AG08395 (cell line): ENCODE data around the gene TRPT1.
A peak's percentile ranks its signal among the peaks of the same experiment; 100 is the strongest.

Experiments used
- DNase-seq: peaks from one replicate; pipeline ENCODE4 v3.0.0; 2012; ENCODE audit warnings: mixed read lengths, low spot score

The TRPT1 gene

DNA sequence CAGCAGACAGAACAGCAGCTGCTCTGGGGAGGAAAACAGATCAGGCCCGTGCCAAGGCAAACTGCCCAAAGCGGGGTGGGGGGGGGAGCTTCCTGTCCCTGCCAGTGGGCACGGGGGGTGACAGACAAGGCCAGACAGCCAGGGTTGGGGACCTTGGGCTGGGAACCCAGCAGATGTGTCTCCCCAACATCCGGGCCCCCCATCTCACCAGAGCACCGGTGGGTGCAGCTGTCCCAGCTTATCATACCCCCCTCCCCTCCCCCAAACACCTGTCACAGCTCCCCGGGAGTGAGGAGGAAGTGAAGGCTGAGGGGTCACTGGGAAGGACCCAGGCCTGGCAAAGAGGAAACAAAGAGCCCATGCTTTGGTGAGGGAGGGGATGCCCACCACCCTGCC lies 19.4 kb upstream of the TRPT1 start:
- no peak for DNase-seq

DNA sequence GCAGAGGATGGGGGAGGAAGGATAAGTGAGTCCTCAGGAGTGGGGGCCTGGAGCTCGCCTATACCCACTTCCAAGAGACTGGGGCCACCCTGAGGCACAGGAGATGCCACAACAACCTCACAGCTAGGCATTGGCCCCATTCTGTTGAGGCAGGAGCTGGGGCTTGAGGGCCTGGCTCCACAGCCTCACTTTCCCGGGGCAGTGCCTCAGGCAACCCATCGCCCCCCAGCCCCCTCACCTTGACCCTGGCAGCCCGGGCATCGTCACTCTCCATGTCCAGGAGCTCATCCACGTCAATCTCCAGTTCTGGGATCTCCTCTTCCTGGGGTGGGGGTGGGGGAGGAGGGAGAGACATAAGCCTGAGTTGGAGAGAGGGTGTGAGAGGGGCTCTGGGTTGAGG lies 19.0 kb upstream of the TRPT1 start:
- no peak for DNase-seq

GRCh38 chr11:64244107-64244506 lies 18.1 kb upstream of the TRPT1 start:
- DNase-seq: no peak

DNA sequence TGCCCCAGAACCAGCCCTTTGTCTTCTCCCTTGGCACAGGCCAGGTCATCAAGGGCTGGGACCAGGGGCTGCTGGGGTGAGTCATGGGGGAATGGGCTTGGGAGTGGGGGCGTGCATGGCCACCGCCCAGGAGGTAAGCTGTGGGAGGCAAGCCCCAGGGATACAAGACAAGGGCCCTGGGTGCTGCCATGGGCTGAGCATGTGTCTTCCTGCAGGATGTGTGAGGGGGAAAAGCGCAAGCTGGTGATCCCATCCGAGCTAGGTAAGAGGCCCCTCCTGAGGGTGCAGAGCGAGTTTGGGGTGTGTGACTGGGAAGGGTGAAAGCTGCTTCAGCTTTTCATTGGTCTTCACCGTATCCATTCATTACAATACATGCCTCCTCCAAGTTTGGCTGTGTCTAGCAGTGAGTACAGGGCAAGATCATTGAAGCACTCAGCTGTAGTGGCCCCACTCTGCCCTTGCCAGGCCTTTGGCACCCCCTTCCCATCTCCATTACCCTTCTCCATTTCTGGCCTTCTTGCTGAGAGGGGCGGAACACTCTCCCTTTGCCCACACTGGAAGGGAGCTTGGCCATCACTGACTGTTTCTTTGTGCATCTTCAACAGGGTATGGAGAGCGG lies 17.4 kb upstream of the TRPT1 start:
- DNase-seq: no peak

DNA sequence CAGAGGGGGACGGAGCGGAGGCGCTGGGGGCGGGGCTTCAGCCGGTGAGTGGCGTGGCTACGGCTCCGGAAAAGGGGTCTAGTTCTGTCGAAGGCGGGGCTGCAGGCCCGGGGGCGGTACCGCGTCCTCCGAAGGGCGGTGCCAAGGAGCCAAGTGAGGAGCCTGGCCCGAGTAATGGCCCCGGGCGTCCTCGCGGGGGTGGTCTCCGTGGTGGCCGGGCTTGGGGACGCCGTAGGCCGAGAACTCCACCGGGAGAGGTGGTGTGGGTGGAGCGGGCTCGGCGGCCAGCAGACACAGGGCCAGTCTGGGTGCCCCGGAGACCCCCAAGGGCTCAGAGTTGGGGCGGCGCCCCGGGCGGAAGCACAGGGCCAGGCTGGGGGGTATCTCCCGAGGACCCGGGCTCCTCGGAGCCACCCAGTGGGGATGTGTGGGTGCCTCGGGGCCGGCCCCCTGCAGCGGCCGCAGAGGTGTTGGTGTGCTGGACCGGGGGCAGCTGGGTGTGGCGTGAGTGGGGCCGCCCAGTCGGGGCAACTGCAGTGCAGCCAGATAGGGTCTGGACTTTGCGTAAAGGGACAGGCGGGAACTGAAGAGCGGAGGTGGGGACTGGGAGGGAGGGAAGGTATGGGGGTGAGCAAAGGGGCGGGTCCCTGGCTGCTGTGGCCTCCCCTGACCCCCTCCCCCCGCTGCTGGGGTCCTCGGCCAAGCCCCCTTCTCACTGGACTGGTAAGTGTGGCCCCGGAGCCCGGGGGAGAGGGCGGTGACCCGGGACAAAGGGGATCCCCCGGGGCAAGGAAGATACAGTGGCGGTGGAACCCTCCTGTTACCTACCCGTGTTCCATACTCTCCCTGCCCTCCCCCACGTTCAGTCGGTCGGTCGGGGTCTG lies 15.7 kb upstream of the TRPT1 start:
- DNase-seq: no peak

DNA sequence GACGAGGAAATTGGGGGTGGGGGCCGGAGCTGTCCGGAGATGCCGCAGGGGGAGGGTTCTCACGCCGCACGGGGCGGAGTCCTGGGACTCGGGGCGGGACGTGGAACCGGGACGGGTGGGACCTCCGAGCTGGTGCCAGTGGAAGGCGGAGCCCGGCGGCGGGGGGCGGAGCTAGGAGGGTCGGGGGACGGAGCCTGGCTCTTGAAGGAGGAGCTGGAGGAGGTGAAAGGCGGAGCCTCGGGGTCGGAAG lies 15.2 kb upstream of the TRPT1 start:
- DNase-seq: peak; percentile 98

DNA sequence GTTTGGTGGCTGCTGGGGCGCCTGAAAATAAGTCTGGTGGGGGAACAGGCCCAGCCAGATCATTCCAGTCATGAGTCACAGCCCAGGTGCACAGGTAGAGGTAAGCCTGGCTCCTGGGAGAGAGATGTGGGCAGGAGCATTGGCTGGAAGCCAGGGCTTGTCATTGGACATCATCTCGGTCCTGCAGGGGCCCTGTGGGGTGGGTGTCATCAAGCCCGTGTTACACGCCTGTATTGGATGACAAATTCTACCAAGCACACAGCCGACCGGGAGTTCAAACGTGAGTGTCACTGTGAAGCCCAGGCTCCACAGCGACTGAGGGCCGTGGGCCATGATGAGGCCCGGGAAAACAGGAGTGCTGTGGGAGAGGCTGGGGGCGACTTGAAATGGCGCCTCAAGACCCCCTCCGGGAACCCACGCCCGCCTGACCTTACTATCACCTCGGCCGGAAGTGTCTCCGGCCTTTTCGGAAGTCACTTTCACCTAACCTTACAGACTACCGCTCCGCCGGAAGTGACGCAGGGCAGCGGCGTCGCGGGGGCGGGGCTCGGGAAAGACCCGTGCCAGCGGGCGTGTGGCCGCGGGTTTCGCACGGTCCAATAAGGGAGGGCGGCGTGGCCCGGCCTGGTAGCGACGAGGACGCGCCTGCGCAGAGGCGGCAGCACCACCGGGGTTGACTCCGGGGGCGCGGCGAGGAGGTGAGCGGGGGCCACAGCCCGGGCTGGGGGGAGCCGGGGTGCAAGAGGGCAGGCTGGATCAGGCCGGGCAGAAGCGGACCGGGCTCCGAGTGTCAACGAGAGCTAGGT lies 14.7 kb upstream of the TRPT1 start, which contains the start of gene FKBP2:
TSS of gene FKBP2 (plus strand) at position 661 of the 806 bp plus-strand sequence. CDS start 1,293 bp downstream, outside the sequence.
- peak; percentile 99 for DNase-seq

GRCh38 chr11:64239662-64240434 lies 13.9 kb upstream of the TRPT1 start:
- no peak for DNase-seq

GRCh38 chr11:64238999-64239398 lies 13.0 kb upstream of the TRPT1 start:
- DNase-seq: no peak

DNA sequence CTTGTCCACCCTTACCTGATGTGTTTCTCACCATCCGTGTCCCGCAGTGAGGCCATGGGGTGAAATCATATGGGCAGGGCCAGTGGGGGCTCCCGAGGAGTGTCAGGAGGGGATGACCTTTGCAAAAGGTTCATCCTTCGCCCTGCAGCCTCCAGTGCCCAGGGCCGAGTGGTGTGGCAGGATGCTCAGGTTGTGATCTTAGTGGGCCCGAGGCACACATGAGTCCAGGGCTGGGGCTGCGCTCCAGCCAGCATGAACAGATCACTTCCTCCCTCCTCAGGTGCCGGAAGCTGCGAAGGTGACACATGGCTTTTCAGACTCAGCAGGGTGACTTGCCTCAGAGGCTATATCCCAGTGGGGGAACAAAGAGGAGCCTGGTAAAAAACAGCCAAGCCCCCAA lies 12.1 kb upstream of the TRPT1 start:
- DNase-seq: no peak

- DNase-seq: no peak
These were observed 11.5 kb upstream of the TRPT1 start for GRCh38 chr11:64237484-64237951.

- DNase-seq: no peak
These were observed 9.6 kb upstream of the TRPT1 start for GRCh38 chr11:64235437-64236161.

DNA sequence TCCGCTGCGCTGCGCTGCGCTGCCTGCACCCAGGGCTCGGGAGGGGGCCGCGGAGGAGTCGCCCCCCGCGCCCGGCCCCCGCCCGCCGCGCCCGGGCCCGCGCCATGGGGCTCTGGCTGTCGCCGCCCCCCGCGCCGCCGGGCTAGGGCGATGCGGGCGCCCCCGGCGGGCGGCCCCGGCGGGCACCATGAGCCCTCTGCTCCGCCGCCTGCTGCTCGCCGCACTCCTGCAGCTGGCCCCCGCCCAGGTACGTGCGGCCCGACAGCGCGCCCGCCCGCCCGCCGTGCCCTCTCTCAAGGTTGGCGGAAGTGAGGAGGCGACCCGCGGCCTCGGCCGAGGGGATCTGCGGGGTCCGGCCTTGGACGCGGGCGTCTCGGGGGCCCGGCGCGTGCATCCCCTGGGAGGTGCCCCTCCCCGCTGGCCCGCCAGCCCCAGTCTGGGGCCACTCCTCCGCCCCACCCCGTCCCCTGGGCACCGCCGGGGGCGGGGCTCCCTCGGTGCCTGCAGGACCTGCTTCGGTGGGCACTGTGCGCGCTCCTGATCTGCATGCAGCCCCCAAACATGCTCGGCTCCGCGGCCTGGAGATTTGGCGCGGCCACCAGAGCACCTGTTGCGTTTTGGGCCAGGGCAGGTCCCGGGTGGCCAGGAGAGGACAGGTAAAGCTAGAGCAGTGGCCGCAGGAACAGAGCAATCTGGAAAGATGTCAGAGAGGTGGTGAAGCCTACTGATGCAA lies 8.8 kb upstream of the TRPT1 start:
- DNase-seq: no peak

DNA sequence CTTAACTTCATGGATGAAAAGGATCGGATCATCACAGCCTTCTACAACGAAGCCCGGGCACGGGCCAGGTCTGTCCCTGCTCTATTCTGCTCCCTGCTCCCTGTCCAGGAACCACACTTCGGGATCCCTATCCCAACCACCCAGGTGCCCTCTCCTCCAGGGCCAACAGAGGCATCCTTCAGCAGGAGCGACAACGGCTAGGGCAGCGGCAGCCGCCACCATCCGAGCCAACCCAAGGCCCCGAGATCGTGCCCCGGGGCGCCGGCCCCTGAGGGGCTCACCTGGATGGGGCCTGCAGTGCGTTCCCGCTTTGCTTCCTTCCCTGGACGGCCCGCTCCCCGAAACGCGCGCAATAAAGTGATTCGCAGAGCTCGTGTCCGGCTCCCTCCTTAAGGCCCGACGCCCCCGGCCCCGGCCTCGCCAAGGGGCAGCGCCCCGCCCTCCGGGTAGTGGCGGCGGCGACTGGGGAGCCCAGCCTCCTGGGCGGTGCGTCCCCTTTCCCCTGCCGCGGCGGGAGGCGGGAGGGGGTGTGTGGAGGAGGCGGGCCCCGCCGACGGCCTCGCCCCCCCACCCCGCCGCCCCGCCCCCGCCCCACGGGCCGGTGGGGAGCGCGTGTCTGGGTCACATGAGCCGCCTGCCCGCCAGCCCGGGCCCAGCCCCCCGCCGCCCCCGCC lies 8.1 kb upstream of the TRPT1 start, which contains the start of gene VEGFB:
TSS of gene VEGFB (plus strand) at position 672 of the 674 bp plus-strand sequence. CDS start 250 bp downstream, outside the sequence.
- DNase-seq: peak; percentile 65

- DNase-seq: no peak
These were observed 7.0 kb upstream of the TRPT1 start for GRCh38 chr11:64232967-64233315.

GRCh38 chr11:64232182-64232966 lies 6.4 kb upstream of the TRPT1 start:
- no peak for DNase-seq

- DNase-seq: no peak
These were observed 5.6 kb upstream of the TRPT1 start for GRCh38 chr11:64231546-64231945.

GRCh38 chr11:64230985-64231365 lies 5.0 kb upstream of the TRPT1 start:
- no peak for DNase-seq
